GM10248 (cell line): ENCODE measurements around the gene RPL27A.

Source experiments
- CTCF ChIA-PET: fragments of 300-600 bp; sonication (Branson Sonifier 250); formaldehyde crosslinking; extraction: SDS; loops from one replicate; lab custom pipeline; 2021; ENCODE audit warnings: antibody characterized with exemption; lab: Yijun Ruan, JAX
- POLR2A ChIA-PET: fragments of 350-650 bp; sonication (Branson Sonifier 250); formaldehyde crosslinking; extraction: SDS; loops from one replicate; lab custom pipeline; 2020; ENCODE audit warnings: antibody characterized with exemption; lab: Yijun Ruan, JAX
- DNase-seq: peaks from one replicate; pipeline ENCODE4 v3.0.0; 2012; ENCODE audit errors: extremely low spot score
- CTCF ChIP-seq: IDR thresholded peaks from 2 replicates; pipeline ENCODE4 v1.5.1; 2012; ENCODE audit warnings: mild to moderate bottlenecking, low read depth; ENCODE audit errors: extremely low read depth, missing control alignments, control extremely low read depth

RPL27A gene

GRCh38 chr11:8732324-8732670, 49.7 kb downstream of the RPL27A start:
- TF ChIP-seq CTCF, result no peak
- CTCF ChIA-PET, result interaction anchor here (1.1 to 1.2 kb wide), 3 partner anchors 10 to 27 kb away, joined by 3 read pairs; no protein-coding TSS in a partner anchor
- DNase-seq, result peak; percentile 46
- POLR2A ChIA-PET, result no interaction called here

- POLR2A ChIA-PET, result no interaction called here
- TF ChIP-seq CTCF, result no peak
- CTCF ChIA-PET, result interaction anchor here (0.6 to 1.2 kb wide), 4 partner anchors 11 to 27 kb away, joined by 3 read pairs; no protein-coding TSS in a partner anchor
- DNase-seq, result no peak
These were observed 50.2 kb downstream of the RPL27A start for GRCh38 chr11:8732748-8733241.

GRCh38 chr11:8733852-8734251, 51.3 kb downstream of the RPL27A start:
- no peak for DNase-seq
- POLR2A ChIA-PET, result no interaction called here
- CTCF ChIA-PET, result no interaction called here
- TF ChIP-seq CTCF, result no peak

- POLR2A ChIA-PET, result no interaction called here
- CTCF ChIA-PET, result interaction anchor here (1.0 kb wide), 1 partner anchor 23 kb away, joined by 3 read pairs; no protein-coding TSS in a partner anchor
- TF ChIP-seq CTCF, result no peak
- DNase-seq, result no peak
These were observed 52.5 kb downstream of the RPL27A start for GRCh38 chr11:8735094-8735493.

- no peak for TF ChIP-seq CTCF
- no peak for DNase-seq
- CTCF ChIA-PET, result no interaction called here
- POLR2A ChIA-PET, result no interaction called here
These were observed 56.8 kb downstream of the RPL27A start for GRCh38 chr11:8739309-8739793.
